HepG2 (cell line): ENCODE measurements around the gene TBATA. TPM values are rescaled to one million over a fixed set of nuclear protein-coding genes. Genes with fewer than 3 reads are reported as not detected.
A peak's percentile ranks its signal among the peaks of the same experiment; 100 is the strongest.

Source experiments
- ATAC-seq: fragments of 200-7000 bp; cut with Tn5 transposase; 3 replicates; pipeline ENCODE4 v1.9.1; 2020; ENCODE audit warnings: mild to moderate bottlenecking, moderate library complexity
- BruUV-seq: library from RNA; stranded (reverse); fragments of 400-500 nt; replicated peaks from 2 replicates; lab custom pipeline; 2021; lab: Mats Ljungman, UMichigan
- CTCF ChIA-PET: fragments of 300-600 bp; formaldehyde crosslinking; extraction: SDS; loops from one replicate; lab custom pipeline; 2021; ENCODE audit warnings: low total read pairs, inconsistent platforms, low intra/inter-chr PET ratio; lab: Yijun Ruan, JAX
- POLR2A ChIA-PET: fragments of 350-600 bp; sonication (Branson Sonifier 250); formaldehyde crosslinking; loops from one replicate; lab custom pipeline; 2020; ENCODE audit warnings: antibody characterized with exemption, inconsistent platforms; lab: Yijun Ruan, JAX
- DNase-seq: peaks from one replicate; pipeline ENCODE4 v3.0.0-alpha.2; 2015; ENCODE audit warnings: low spot score
- FAIRE-seq: peaks from 3 replicates; lab custom pipeline; 2011; peaks lifted over from hg19 to GRCh38; lab: Jason Lieb, UNC
- H2AFZ ChIP-seq: one replicate; pipeline ENCODE4 v1.6.1; 2011; ENCODE audit warnings: low read length, inconsistent platforms
- H3K27ac ChIP-seq: fragments of 300-600 bp; 3 replicates; pipeline ENCODE4 v1.8.0; 2011; ENCODE audit warnings: mixed run types, mild to moderate bottlenecking, mixed read lengths, low read length, inconsistent platforms; ENCODE audit not compliant: insufficient read depth; ENCODE audit errors: extremely low read length
- H3K27me3 ChIP-seq, 2 experiments: fragments of 200-600 bp in 1 of 2; 2 replicates in 1 of 2; 3 replicates in 1 of 2; pipeline versions ENCODE4 v1.6.0 to v1.8.0; 2011; ENCODE audit warnings: low read length in 2 of 2, mild to moderate bottlenecking in 2 of 2, moderate library complexity in 2 of 2, inconsistent platforms in 1 of 2; ENCODE audit not compliant: insufficient read depth in 2 of 2, control insufficient read depth in 1 of 2
- H3K36me3 ChIP-seq, 2 experiments: fragments of 200-600 bp in 1 of 2; replicated peaks in 1 of 2; 2 replicates in 1 of 2; 3 replicates in 1 of 2; pipeline versions ENCODE4 v1.5.1 to v1.8.0; 2011; ENCODE audit warnings: low read length in 2 of 2, inconsistent platforms in 1 of 2; ENCODE audit not compliant: insufficient read depth in 2 of 2, control insufficient read depth in 1 of 2
- H3K4me1 ChIP-seq: 2 replicates; pipeline ENCODE4 v1.5.1; 2012; ENCODE audit warnings: low read length, inconsistent platforms; ENCODE audit not compliant: insufficient read depth
- H3K4me2 ChIP-seq: 2 replicates; pipeline ENCODE4 v1.6.0; 2011; ENCODE audit warnings: low read depth, low read length, inconsistent platforms
- H3K4me3 ChIP-seq, 3 experiments: fragments of 200-600 bp in 1 of 3; sonication (generic), shearing (Covaris generic) in 1 of 3; replicated peaks in 1 of 3; 2 replicates each; pipeline ENCODE4 v1.5.1; 2011 to 2016; ENCODE audit warnings: low read length in 3 of 3, inconsistent platforms in 2 of 3, low read depth in 2 of 3, mild to moderate bottlenecking in 2 of 3, control low read depth in 1 of 3, mixed read lengths in 1 of 3; ENCODE audit not compliant: insufficient read depth in 1 of 3
- H3K79me2 ChIP-seq: one replicate; pipeline ENCODE4 v1.6.1; 2011; ENCODE audit warnings: low read length, inconsistent platforms; ENCODE audit not compliant: insufficient read depth
- H3K9ac ChIP-seq: 2 replicates; pipeline ENCODE4 v1.6.0; 2011; ENCODE audit warnings: mild to moderate bottlenecking, low read depth, low read length, inconsistent platforms; ENCODE audit not compliant: insufficient read depth
- H3K9me3 ChIP-seq: 2 replicates; pipeline ENCODE4 v1.5.1; 2012; ENCODE audit warnings: mild to moderate bottlenecking, low read length
- H4K20me1 ChIP-seq: 2 replicates; pipeline ENCODE4 v1.6.0; 2011; ENCODE audit warnings: inconsistent platforms, mild to moderate bottlenecking, low read length, moderate library complexity; ENCODE audit not compliant: insufficient read depth
- FIP1L1 ChIP-seq: fragments of 200-400 bp; formaldehyde crosslinking; IDR thresholded peaks from 2 replicates; pipeline ENCODE4 v1.6.1; 2018; ENCODE audit warnings: low read depth, mild to moderate bottlenecking, low read length, moderate library complexity, borderline replicate concordance; ENCODE audit not compliant: insufficient read depth
- GTF2F1 ChIP-seq: fragments of 150-350 bp; IDR thresholded peaks from 2 replicates; pipeline ENCODE4 v1.6.1; 2014; ENCODE audit warnings: low read length
- HNF4G ChIP-seq, 2 experiments: sonication (generic) in 1 of 2; formaldehyde crosslinking in 1 of 2; IDR thresholded peaks; 2 replicates each; pipeline versions ENCODE4 v1.4.0 to v1.6.1; 2011 to 2020; ENCODE audit warnings: borderline replicate concordance in 2 of 2, low read depth in 2 of 2, mild to moderate bottlenecking in 2 of 2, low read length in 1 of 2, missing genetic modification reagents in 1 of 2, moderate library complexity in 1 of 2
- NCOA2 ChIP-seq: sonication (generic); formaldehyde crosslinking; IDR thresholded peaks from 2 replicates; pipeline ENCODE4 v1.8.0; 2022; ENCODE audit warnings: inconsistent platforms
- NR2F6 ChIP-seq, 2 experiments: IDR thresholded peaks; 2 replicates each; pipeline ENCODE4 v1.6.1; 2016; ENCODE audit warnings: antibody characterized with exemption in 1 of 2, mild to moderate bottlenecking in 1 of 2
- SIX4 ChIP-seq: sonication (generic); formaldehyde crosslinking; IDR thresholded peaks from 2 replicates; pipeline ENCODE4 v1.4.0; 2020; ENCODE audit warnings: missing genetic modification reagents
- SOX5 ChIP-seq: IDR thresholded peaks from 2 replicates; pipeline ENCODE4 v1.6.1; 2016; ENCODE audit warnings: borderline replicate concordance
- XRCC5 ChIP-seq: fragments of 200-400 bp; formaldehyde crosslinking; optimal IDR thresholded peaks from 2 replicates; pipeline ENCODE3; 2017; ENCODE audit warnings: mild to moderate bottlenecking, low read length
- ZFX ChIP-seq: sonication (generic); formaldehyde crosslinking; IDR thresholded peaks from 2 replicates; pipeline ENCODE4 v1.4.0; 2020; ENCODE audit warnings: mild to moderate bottlenecking, low read depth, missing genetic modification reagents, moderate library complexity
- ZNF543 ChIP-seq: sonication (generic); formaldehyde crosslinking; IDR thresholded peaks from 2 replicates; pipeline ENCODE4 v1.4.0; 2020; ENCODE audit warnings: mild to moderate bottlenecking, missing genetic modification reagents
- ZNF614 ChIP-seq: IDR thresholded peaks from 2 replicates; pipeline ENCODE4 v1.6.1; 2018; ENCODE audit warnings: missing biosample characterization, missing genetic modification reagents, inconsistent platforms, borderline replicate concordance
- ZNF644 ChIP-seq: IDR thresholded peaks from 2 replicates; pipeline ENCODE4 v1.6.1; 2016; ENCODE audit warnings: low read depth
- WGBS: methylation state at CpG from one replicate; pipeline ENCODE4 v1.1.6; 2017; ENCODE audit warnings: low lambda C conversion rate; 5-methylcytosine and 5-hydroxymethylcytosine counted together
- in situ Hi-C: cut with HindIII; loops from 2 replicates; pipeline ENCODE4 v1.10.0; 2017; ENCODE audit warnings: low pct_unique_long_range_greater_than_20kb; ENCODE audit not compliant: extremely low pct_ligation_motif_present
- intact Hi-C: fragments of 100-400 bp; cut with micrococcal nuclease; formaldehyde crosslinking; loops from one replicate; pipeline ENCODE4 v1.10.0; 2022; ENCODE audit not compliant: unreplicated experiment
- polyA plus RNA-seq, 8 experiments: library from polyadenylated mRNA; depleted of rRNA in 3 of 8; stranded (reverse) in 7 of 8; unstranded in 1 of 8; fragments of >200 nt; fragmentation: Illumina TruSeq in 4 of 8; extraction: Trizol in 4 of 8; gene quantifications; 2 replicates each; pipeline versions ENCODE4 v1.2.1 to v1.2.3, GENCODE V29; 2011 to 2016; ENCODE audit warnings: low read depth in 4 of 8, missing spikeins in 1 of 8, mixed read lengths in 1 of 8; ENCODE audit not compliant: insufficient read depth in 1 of 8
- total RNA-seq, 5 experiments: library from RNA; depleted of rRNA; stranded (reverse); fragments of >200 nt; fragmentation: Illumina TruSeq; extraction: Trizol; gene quantifications; 2 replicates each; pipeline ENCODE4 v1.2.3, GENCODE V29; 2016; ENCODE audit warnings: low read depth in 1 of 5
- TF ChIP-seq, protein P1 (sequence below), 2 experiments: sonication (generic) in 1 of 2; formaldehyde crosslinking in 1 of 2; IDR thresholded peaks; 2 replicates each; pipeline versions ENCODE4 v1.4.0 to v1.6.1; 2018 to 2020; ENCODE audit warnings: missing genetic modification reagents in 2 of 2, borderline replicate concordance in 1 of 2, low read depth in 1 of 2, mild to moderate bottlenecking in 1 of 2, missing biosample characterization in 1 of 2
- TF ChIP-seq, protein P2 (sequence below), 2 experiments: sonication (generic) in 1 of 2; formaldehyde crosslinking in 1 of 2; IDR thresholded peaks; 2 replicates each; pipeline versions ENCODE4 v1.6.1 to v1.9.0; 2014 to 2022; ENCODE audit warnings: antibody characterized with exemption in 1 of 2, borderline replicate concordance in 1 of 2, inconsistent platforms in 1 of 2, low read depth in 1 of 2, missing genetic modification reagents in 1 of 2

Gene TBATA
- total and polyA plus RNA-seq, 2 of the 13 experiments (the other 11 are each of a cell fraction or from before 2014, with no cell fraction given), result not detected

DNA sequence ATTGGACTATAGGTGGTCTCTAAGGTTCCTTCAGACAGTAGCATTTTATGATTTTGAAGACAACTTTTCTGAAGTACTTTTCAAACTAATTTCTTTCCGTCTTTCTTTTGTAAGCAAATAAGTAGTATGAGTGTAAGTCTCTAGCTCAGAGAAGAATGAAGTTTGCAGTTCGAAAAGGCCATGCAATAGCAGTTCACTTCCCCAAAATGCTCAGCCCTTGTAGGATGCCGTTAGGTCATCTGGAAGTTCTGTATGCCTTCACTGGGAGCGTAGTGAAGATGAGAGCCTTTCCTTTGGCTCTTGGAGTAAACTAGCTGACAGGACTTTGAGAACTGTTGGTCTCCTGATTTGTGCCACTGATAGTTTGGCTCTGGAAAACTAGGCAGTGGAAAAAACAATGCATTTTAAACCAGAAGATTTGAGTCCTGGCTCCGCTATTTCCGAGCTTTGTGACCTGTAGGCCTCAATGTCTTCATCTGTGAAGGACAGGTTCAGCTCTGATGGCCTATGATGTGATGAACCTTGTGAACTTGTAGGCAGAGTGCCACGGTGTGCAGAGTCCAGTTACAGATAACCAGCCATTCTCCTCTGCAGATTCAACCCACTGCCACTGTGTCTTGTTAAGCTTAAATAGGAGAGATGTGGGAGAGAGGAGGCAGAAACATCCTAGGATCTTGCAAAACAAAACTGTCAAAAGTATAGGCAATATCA lies 49.4 kb upstream of the TBATA start:
- CTCF ChIA-PET, result no interaction called here
- Histone ChIP-seq H3K27me3 (no peaks in the 10 kb centered on the region), H4K20me1 (no peaks in the 10 kb centered on the region), H3K9me3 (peaks cover 6% of the 10 kb centered on the region; the same call in 1 of the 2 replicates), H3K79me2 (peaks cover 20% of the 10 kb centered on the region), H3K27ac (peak overlapping the region; percentile 23), H3K36me3 (peaks cover 0 to 3% of the 10 kb centered on the region in 2 experiments; a peak in 2 of 5 replicates), H3K9ac (no peak overlapping the region), H2AFZ (no peak overlapping the region), H3K4me1 (peaks cover 42% of the 10 kb centered on the region), H3K4me3 (no peak overlapping the region), H3K4me2 (peak overlapping the region; percentile 48)
- POLR2A ChIA-PET, result interaction anchor here (0.7 to 1.4 kb wide), 2 partner anchors 17 to 53 kb away, joined by 3 read pairs; no protein-coding TSS in a partner anchor
- in situ Hi-C loops, result no loop called here
- no TSS peak for BruUV-seq
- ATAC-seq, result peak; percentile 98
- peak; percentile 81 for FAIRE-seq
- intact Hi-C loops, result loop anchor here (2.0 kb wide), 1 partner anchor 18 kb away; no protein-coding TSS in a partner anchor
- peak; percentile 73 for DNase-seq
- WGBS, result 48% methylated on average over 7 of the region's 7 CpGs
- TF ChIP-seq, protein P1, sequence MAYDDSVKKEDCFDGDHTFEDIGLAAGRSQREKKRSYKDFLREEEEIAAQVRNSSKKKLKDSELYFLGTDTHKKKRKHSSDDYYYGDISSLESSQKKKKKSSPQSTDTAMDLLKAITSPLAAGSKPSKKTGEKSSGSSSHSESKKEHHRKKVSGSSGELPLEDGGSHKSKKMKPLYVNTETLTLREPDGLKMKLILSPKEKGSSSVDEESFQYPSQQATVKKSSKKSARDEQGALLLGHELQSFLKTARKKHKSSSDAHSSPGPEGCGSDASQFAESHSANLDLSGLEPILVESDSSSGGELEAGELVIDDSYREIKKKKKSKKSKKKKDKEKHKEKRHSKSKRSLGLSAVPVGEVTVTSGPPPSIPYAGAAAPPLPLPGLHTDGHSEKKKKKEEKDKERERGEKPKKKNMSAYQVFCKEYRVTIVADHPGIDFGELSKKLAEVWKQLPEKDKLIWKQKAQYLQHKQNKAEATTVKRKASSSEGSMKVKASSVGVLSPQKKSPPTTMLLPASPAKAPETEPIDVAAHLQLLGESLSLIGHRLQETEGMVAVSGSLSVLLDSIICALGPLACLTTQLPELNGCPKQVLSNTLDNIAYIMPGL (CRISPR knock-in tag; IDR thresholded peaks at IDR 0.05; ENCODE audit: borderline replicate concordance in 1 of 2, low read depth in 1 of 2), result 0 out of 4 replicates have a peak, but pooled peaks of 1 of the 2 experiments have one; percentile 16
- peak; percentile 70 for TF ChIP-seq ZFX (CRISPR knock-in tag)
- no peak; the same call in 1 of the 2 replicates for TF ChIP-seq SIX4 (CRISPR knock-in tag)
- TF ChIP-seq HNF4G (IDR thresholded peaks at IDR 0.05; ENCODE audit: borderline replicate concordance, low read depth, low read length), result peak; percentile 77
- TF ChIP-seq HNF4G (CRISPR knock-in tag; IDR thresholded peaks at IDR 0.05; ENCODE audit: borderline replicate concordance, low read depth), result no peak
- peak; percentile 30 for TF ChIP-seq XRCC5
- TF ChIP-seq ZNF543, result no peak
- peak; percentile 59; the same call in 1 of the 2 replicates for TF ChIP-seq ZNF614
- TF ChIP-seq GTF2F1, result no peak
- TF ChIP-seq FIP1L1, result no peak
- TF ChIP-seq, protein P2, sequence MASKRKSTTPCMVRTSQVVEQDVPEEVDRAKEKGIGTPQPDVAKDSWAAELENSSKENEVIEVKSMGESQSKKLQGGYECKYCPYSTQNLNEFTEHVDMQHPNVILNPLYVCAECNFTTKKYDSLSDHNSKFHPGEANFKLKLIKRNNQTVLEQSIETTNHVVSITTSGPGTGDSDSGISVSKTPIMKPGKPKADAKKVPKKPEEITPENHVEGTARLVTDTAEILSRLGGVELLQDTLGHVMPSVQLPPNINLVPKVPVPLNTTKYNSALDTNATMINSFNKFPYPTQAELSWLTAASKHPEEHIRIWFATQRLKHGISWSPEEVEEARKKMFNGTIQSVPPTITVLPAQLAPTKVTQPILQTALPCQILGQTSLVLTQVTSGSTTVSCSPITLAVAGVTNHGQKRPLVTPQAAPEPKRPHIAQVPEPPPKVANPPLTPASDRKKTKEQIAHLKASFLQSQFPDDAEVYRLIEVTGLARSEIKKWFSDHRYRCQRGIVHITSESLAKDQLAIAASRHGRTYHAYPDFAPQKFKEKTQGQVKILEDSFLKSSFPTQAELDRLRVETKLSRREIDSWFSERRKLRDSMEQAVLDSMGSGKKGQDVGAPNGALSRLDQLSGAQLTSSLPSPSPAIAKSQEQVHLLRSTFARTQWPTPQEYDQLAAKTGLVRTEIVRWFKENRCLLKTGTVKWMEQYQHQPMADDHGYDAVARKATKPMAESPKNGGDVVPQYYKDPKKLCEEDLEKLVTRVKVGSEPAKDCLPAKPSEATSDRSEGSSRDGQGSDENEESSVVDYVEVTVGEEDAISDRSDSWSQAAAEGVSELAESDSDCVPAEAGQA (IDR thresholded peaks at IDR 0.05; ENCODE audit: low read depth), result no peak
- TF ChIP-seq, protein P2 (CRISPR knock-in tag; IDR thresholded peaks at IDR 0.05; ENCODE audit: borderline replicate concordance), result no peak
- TF ChIP-seq NR2F6 (IDR thresholded peaks at IDR 0.05), result peak; percentile 50; the same call in 1 of the 2 replicates
- peak; percentile 60; the same call in 1 of the 2 replicates for TF ChIP-seq NR2F6 (CRISPR knock-in tag; IDR thresholded peaks at IDR 0.05)
- 0 out of 2 replicates have a peak, but pooled peaks have one; percentile 15 for TF ChIP-seq NCOA2 (CRISPR knock-in tag)
- TF ChIP-seq SOX5 (CRISPR knock-in tag), result peak; percentile 34; the same call in 1 of the 2 replicates
- peak; percentile 46; the same call in 1 of the 2 replicates for TF ChIP-seq ZNF644
